HTR-8/SVneo (cell line): ENCODE measurements around the gene IL1RAPL2.
"Not testable (repeated sequence)": the region's sequence is repeated elsewhere in the genome, so short reads cannot be mapped to it uniquely, and the experiment has no call there.

Source experiments
- DNase-seq: peaks from one replicate; pipeline ENCODE4 v3.0.0; 2011; ENCODE audit warnings: low spot score, mixed read lengths; ENCODE audit not compliant: insufficient read length
- FAIRE-seq: peaks from 2 replicates; lab custom pipeline; 2011; peaks lifted over from hg19 to GRCh38; lab: Jason Lieb, UNC

IL1RAPL2 gene

DNA sequence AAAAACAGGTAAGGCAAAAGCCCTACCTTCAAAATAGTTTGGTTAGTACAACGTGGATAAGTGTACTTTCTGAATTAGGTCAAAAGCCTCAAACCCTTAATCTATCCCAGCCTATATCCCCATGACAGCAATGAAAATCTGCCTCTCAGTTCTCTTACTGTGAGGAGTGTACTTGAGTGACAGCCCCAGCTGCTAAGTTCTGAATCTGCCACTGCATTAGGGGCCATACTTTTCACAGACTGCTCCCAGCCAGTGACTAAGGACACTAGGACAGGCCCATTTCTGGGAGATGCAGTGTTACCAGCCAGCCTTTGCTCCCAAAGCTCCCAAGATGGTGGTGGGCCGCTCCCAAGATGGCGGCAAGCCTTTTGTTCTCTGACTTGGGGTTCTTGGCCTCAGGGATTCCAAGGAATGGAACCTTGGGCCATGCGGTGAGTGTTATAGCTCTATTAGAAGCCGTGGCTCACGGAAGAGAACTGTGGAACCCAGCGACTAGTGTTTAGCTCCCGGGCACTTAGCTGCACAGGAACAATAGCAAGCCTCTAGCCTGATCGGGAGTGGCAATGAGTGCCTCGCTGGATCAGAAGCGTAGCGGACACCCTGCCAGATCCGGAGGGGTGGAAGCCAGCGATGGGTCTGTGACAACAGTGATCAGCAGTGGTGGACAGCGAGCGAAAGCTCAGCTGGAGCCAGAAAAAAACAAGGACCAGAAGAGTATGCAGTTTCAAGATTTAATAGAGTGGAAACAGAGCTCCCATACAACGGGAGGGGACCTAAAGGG is 1080.8 kb downstream of the IL1RAPL2 start:
- DNase-seq (no peak), FAIRE-seq (no peak)

DNA sequence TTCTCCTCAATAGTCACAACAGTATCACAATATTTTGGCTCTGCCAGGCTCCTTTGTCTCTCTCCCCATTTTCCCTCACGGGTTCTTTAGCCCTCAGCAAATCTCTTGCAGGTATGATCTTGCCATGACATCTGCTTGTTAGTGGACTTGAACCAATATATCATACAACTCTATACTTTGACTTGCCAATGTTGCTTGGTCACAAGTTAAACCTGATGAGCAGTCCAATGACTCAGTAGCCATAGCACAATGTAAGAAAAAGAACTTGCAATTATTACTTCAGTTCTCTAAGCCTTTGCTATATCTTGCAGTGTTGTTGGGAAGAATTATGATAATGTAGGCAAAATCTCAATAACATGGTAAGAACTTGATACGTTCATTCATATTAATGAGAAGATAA is 1081.8 kb downstream of the IL1RAPL2 start:
- FAIRE-seq (no peak), DNase-seq (no peak)

- no peak for FAIRE-seq
Measured at GRCh38 chrX:105648732-105649131, 1082.7 kb downstream of the IL1RAPL2 start.

DNA sequence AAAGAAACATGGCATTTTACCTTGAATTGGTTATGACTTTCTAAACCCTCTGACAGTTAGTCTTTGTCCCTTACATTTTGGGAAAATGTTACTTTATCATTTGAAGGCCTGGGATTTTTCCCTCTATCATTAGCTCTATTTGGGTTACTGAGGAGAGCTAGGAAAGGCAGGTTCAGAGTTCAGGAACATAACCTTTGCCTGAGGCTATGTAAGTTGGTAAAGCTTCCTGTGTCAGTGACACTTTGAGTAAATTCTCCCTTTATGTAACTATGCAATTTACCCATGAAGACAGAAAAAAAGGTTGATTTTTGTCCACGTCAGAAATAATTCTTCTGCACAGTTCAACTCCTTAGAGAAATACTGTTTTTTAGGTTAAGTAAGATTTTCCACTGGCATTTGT is 1084.6 kb downstream of the IL1RAPL2 start:
- FAIRE-seq, result no peak
- no peak for DNase-seq

More at GRCh38 chrX:105648732-105649131, 1082.7 kb downstream of the IL1RAPL2 start:
- DNase-seq, result no peak

DNA sequence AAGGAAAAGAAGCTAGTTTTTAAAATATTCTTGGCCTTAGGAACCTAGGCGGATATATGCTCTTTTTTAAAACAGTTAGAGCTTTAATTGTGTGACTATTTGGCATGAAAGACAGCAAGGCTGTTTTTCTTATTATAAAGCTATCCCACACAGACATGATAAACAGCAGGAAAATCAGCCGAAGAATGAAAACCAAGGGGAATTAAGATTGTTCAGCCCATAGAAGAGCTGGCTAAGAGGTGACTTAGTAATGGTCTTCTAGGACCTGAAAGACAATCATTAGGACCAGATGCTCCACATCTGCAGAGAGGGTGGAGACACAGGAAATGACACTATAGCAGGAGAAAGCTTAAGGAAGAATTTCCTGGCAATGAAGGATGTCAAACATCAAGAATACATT is 1085.0 kb downstream of the IL1RAPL2 start:
- DNase-seq, result no peak
- no peak for FAIRE-seq

GRCh38 chrX:105653891-105654290 is 1087.9 kb downstream of the IL1RAPL2 start:
- FAIRE-seq, result no peak
- DNase-seq, result no peak

- FAIRE-seq, result no peak
- no peak for DNase-seq
Measured at GRCh38 chrX:105658136-105658535, 1092.1 kb downstream of the IL1RAPL2 start.

DNA sequence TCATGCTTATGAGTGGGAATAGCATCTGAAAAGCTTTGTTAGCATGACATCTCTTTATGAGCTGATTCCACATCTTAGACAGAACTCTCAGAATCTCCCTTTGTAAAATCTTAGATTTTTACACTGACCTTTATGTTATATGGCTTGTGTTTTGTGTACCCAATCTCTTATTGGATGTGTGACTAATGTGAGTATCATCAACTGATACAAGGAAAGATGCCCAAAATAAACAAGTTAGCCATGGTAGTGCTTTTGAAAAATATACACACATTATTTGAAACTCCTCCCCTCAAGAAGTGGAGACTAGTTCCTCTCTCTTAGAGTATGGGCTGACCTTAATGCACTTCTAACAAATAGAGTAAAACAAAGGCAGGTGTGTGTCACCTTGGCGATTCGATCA is 1096.2 kb downstream of the IL1RAPL2 start:
- FAIRE-seq (no peak), DNase-seq (no peak)

DNA sequence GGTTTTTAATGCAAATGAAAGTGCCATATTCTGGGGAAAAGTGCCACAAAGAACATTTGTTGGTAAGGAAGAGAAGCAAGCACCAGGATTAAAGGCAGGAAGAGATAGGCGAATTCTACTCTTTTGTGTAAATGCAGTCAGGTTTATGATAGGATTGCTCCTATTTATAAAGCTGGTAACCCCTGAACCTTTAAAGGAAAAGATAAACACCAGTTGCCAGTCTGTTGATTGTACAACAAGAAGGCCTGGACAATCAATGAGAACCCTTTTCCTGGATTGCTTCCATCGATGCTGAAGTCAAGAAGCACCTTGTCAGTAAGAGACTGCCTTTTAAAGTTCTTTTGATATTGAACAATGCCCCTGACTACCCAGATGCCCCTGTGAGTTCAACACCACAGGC is 1098.2 kb downstream of the IL1RAPL2 start:
- no peak for DNase-seq
- FAIRE-seq, result no peak

DNA sequence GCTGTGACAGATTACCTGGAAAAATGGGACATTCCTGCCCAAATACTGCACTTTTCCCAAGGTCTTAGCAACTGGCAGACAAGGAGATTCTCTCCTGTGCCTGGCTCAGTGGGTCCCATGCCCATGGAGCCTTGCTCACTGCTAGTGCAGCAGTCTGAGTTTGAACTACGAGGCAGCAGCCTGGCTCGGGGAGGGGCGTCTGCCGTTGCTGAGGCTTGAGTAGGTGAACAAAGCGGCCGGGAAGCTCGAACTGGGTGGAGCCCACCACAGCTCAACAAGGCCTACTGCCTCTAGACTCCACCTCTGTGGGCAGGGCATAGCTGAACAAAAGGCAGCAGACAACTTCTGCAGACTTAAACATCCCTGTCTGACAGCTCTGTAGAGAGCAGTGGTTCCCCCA is 1118.3 kb downstream of the IL1RAPL2 start:
- FAIRE-seq, DNase-seq: not testable (repeated sequence)

GRCh38 chrX:105694839-105695238 is 1128.8 kb downstream of the IL1RAPL2 start:
- no peak for DNase-seq
- no peak for FAIRE-seq

DNA sequence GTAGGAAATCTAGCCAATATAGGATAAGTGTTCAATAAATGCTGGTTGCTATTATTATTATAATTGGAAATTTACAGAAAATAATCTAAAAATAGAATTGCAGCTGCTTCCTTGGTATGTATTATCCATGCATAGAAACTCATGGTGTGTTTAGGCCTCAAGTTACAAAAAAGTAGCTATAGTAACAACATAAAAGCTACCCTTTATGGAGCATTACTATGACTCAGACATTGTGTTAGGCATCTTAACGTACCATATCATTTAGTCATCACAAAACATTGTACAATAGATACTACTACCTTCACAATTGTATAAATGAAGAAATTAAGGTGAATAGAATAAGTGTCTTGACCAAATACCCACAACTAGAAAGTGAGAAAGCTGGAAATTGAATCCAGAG is 1129.5 kb downstream of the IL1RAPL2 start:
- FAIRE-seq (no peak), DNase-seq (no peak)

DNA sequence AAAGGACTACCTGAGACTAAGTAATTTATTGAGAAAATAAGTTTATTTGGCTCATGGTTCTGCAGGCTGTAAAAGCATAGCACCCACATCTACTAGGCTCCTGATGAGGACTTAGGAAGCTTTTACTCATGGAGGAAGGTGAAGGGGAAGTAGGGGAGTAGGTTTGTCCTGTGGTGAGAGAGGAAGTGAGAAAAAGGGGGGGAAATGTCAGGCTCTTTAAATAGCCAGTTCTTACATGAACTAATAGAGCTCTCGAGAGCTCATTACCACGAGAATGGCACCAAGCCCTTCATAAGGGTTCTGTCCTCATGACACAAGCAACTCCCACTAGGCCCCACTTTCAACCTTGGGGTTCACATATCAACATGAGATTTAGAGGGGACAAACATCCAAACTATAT is 1130.9 kb downstream of the IL1RAPL2 start:
- DNase-seq (no peak), FAIRE-seq (no peak)

DNA sequence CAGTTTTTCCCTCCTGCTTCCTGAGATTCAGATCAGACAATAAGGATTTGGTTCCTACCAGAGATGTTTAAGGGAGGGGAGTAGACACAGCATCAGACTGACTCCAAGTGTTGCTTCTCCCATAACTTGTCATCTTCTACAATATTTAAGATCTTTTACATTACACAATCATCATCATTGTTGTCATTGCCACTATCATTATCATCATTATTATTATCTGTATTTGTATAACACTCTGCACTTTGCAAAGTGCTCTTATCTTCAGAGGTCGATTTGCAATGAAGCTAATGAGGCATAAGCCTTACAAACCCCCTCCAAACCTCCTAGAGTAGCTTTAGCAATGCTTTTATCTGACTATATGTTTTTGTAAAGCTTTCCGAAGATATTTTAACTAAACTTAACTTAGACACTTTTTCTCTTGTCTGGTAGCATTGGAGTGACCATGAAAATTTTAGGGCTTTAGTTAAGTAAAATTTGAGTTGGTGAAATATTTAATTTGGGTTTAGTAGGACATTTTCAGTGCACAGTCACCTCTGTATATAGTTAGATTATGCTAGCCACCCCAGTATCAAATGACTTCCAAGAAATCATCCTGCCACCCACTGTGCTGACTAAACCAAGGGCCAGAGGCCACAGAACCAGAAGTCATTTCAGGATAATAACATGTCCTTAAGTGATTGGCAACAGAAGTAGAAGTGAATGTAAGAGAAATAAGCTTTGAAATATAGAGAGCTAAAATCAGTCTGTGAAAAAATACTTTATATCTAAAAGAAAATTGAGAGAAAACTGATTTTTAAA is 1132.2 kb downstream of the IL1RAPL2 start:
- DNase-seq (no peak), FAIRE-seq (no peak)

DNA sequence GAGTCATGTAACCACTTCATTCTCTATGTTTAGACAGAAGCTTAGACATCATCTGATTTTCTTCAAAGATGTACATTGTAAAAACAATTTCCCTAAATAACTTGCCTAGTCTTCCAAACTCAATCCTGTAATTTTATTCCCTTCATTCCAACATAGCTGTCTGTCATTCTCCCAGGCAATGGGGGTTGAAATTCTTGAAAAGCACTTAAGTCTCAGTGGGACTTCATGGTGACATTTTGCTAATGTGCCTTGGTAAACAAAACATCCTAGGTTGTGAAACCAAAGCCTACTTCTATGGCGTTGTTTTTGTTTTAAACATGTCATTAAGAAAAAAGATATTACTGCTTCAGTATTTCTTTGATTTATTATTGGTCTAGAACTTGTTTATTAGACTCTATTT is 1134.3 kb downstream of the IL1RAPL2 start:
- DNase-seq, result no peak
- FAIRE-seq, result no peak

- DNase-seq, result no peak
- FAIRE-seq, result no peak
Measured at GRCh38 chrX:105701310-105702052, 1135.5 kb downstream of the IL1RAPL2 start.

- no peak for FAIRE-seq
- DNase-seq, result no peak
Measured at GRCh38 chrX:105703876-105704275, 1137.9 kb downstream of the IL1RAPL2 start.

DNA sequence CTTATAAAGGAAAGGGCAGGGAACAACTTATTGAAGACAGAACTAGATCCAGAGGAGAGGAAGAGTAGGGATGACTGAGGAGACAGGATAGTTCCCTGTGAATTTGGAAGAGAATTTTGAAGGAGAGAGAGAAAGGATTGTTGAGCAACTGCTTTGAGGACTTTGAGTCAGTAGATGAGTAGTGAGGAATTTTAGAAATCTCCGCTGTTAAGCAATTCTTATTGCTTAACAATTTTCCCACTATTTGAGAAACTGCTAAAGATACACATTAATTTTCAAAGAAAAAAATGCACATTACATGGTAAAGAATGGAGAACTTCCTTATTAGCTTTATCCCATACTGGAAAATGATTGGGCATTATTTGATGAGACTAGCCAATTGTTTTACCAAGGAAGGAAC is 1140.0 kb downstream of the IL1RAPL2 start:
- FAIRE-seq (no peak), DNase-seq (no peak)

DNA sequence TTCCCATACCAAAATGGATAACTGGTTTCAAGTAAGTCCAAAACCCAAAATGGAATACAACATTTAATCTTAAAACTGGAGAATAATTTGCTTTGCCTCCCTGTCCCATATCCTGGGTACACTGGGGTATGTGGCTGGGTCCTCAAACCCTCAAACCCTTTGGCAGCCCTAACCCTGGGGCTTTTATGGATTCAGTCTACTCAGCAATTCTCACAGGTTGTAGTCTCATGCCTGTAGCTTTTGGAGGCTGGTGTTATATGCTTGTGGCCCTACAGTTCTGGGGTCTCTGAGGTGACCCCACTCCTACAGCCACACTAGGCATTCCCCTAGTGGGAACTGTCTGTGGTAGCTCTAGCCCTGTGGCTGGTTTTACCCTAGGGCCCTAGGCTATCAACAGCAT is 1145.8 kb downstream of the IL1RAPL2 start:
- DNase-seq (no peak), FAIRE-seq (no peak)

GRCh38 chrX:105715746-105716145 is 1149.7 kb downstream of the IL1RAPL2 start:
- DNase-seq (no peak), FAIRE-seq (no peak)
